Fibroblast of lung (primary cell): ENCODE data around the gene MS4A3. TPM values are rescaled to one million over a fixed set of nuclear protein-coding genes. Genes with fewer than 3 reads are reported as not detected.
"Not testable (repeated sequence)": the region's sequence is repeated elsewhere in the genome, so short reads cannot be mapped to it uniquely, and the experiment has no call there.

Experiments
- DNase-seq, 2 donors: peaks; one replicate each; pipeline versions ENCODE4 v3.0.0 to v3.0.0-alpha.2; 2010; ENCODE audit warnings: low read depth in 2 of 2
- H2AFZ ChIP-seq: 2 replicates; pipeline ENCODE4 v1.5.1; 2012; ENCODE audit warnings: low read length, control low read depth, inconsistent platforms
- H3K27ac ChIP-seq: 2 replicates; pipeline ENCODE4 v1.5.1; 2011; ENCODE audit warnings: low read length, control low read depth; ENCODE audit not compliant: insufficient read depth
- H3K27me3 ChIP-seq: 2 replicates; pipeline ENCODE4 v1.5.1; 2011; ENCODE audit warnings: mild to moderate bottlenecking, low read length; ENCODE audit not compliant: control insufficient read depth, insufficient read depth
- H3K36me3 ChIP-seq: 2 replicates; pipeline ENCODE4 v1.5.1; 2011; ENCODE audit warnings: low read length; ENCODE audit not compliant: control insufficient read depth, insufficient read depth
- H3K4me1 ChIP-seq: 2 replicates; pipeline ENCODE4 v1.5.1; 2011; ENCODE audit warnings: low read length; ENCODE audit not compliant: control insufficient read depth, insufficient read depth; ENCODE audit errors: extremely low read depth
- H3K4me2 ChIP-seq: 2 replicates; pipeline ENCODE4 v1.5.1; 2011; ENCODE audit warnings: low read length, control low read depth; ENCODE audit not compliant: insufficient read depth; ENCODE audit errors: extremely low read depth
- H3K4me3 ChIP-seq, 4 experiments: fragments of 200-600 bp in 1 of 4; sonication (generic) in 1 of 4; replicated peaks in 1 of 4; 2 replicates each; pipeline ENCODE4 v1.5.1; 2011 to 2016; ENCODE audit warnings: low read length in 4 of 4, low read depth in 3 of 4, mild to moderate bottlenecking in 3 of 4, control low read depth in 2 of 4, inconsistent platforms in 1 of 4, mixed read lengths in 1 of 4; ENCODE audit not compliant: insufficient read depth in 1 of 4; ENCODE audit errors: control extremely low read depth in 1 of 4
- H3K79me2 ChIP-seq: 2 replicates; pipeline ENCODE4 v1.5.1; 2012; ENCODE audit warnings: mild to moderate bottlenecking, low read length, inconsistent platforms; ENCODE audit not compliant: control insufficient read depth, insufficient read depth
- H3K9ac ChIP-seq: 2 replicates; pipeline ENCODE4 v1.5.1; 2011; ENCODE audit warnings: mild to moderate bottlenecking, low read length, control low read depth; ENCODE audit not compliant: insufficient read depth
- H3K9me3 ChIP-seq: 2 replicates; pipeline ENCODE4 v1.5.1; 2012; ENCODE audit warnings: low read depth, low read length; ENCODE audit not compliant: control insufficient read depth, insufficient read depth
- H4K20me1 ChIP-seq: 2 replicates; pipeline ENCODE4 v1.5.1; 2011; ENCODE audit warnings: low read length; ENCODE audit not compliant: control insufficient read depth, insufficient read depth; ENCODE audit errors: extremely low read depth
- CTCF ChIP-seq, 2 donors: IDR thresholded peaks in 1 of 2; conservative IDR thresholded peaks in 1 of 2; 1 replicate in 1 of 2; 2 replicates in 1 of 2; pipeline ENCODE4 v1.5.1; 2011 to 2012; ENCODE audit warnings: low read length in 2 of 2, control low read depth in 1 of 2, inconsistent platforms in 1 of 2, low read depth in 1 of 2, mild to moderate bottlenecking in 1 of 2
- EZH2 ChIP-seq: IDR thresholded peaks from 2 replicates; pipeline ENCODE4 v1.5.1; 2012; ENCODE audit warnings: low read length, control low read depth, mild to moderate bottlenecking; ENCODE audit errors: missing control alignments
- polyA plus RNA-seq, 2 donors: library from polyadenylated mRNA; depleted of rRNA in 1 of 2; stranded (reverse) in 1 of 2; unstranded in 1 of 2; fragments of >200 nt; gene quantifications; 2 replicates each; pipeline ENCODE4 v1.2.1, GENCODE V29; 2011 to 2012; ENCODE audit warnings: missing spikeins in 1 of 2
- total RNA-seq: library from RNA; depleted of rRNA; stranded (reverse); fragments of >200 nt; gene quantifications from 2 replicates; pipeline ENCODE4 v1.2.1, GENCODE V29; 2014

MS4A3 gene
- total and polyA plus RNA-seq, 2 donors (not counting 1 experiment from before 2014, with no cell fraction given) = not detected

- Histone ChIP-seq H3K27me3 (no peaks in the 10 kb centered on the region), H3K36me3 (no peaks in the 10 kb centered on the region), H3K9me3 (no peaks in the 10 kb centered on the region), H3K4me2 (no peak overlapping the region), H3K27ac (no peak overlapping the region), H3K4me1 (no peaks in the 10 kb centered on the region), H3K79me2 (no peaks in the 10 kb centered on the region), H3K9ac (no peak overlapping the region), H3K4me3 (no peak overlapping the region), H2AFZ (no peak overlapping the region), H4K20me1 (no peaks in the 10 kb centered on the region)
- TF ChIP-seq EZH2 = no peak
- no peak for TF ChIP-seq CTCF (conservative IDR thresholded peaks at IDR 0.05 in 1 of 2, IDR thresholded peaks at IDR 0.05 in 1 of 2; ENCODE audit: low read depth in 1 of 2, low read length in 2 of 2)
- no peak for DNase-seq
Observed at GRCh38 chr11:60097189-60097588, 40.7 kb downstream of the MS4A3 start.

GRCh38 chr11:60098508-60098907 lies 42.0 kb downstream of the MS4A3 start:
- H3K4me2 ChIP-seq = no peak overlapping the region
- no peaks in the 10 kb centered on the region for H3K4me1 ChIP-seq
- H3K9ac ChIP-seq = no peak overlapping the region
- H3K4me3 ChIP-seq = no peak overlapping the region
- H3K79me2 ChIP-seq = no peaks in the 10 kb centered on the region
- H3K9me3 ChIP-seq = no peaks in the 10 kb centered on the region
- H2AFZ ChIP-seq = no peak overlapping the region
- no peak overlapping the region for H3K27ac ChIP-seq
- no peak for DNase-seq
- no peaks in the 10 kb centered on the region for H3K36me3 ChIP-seq
- H4K20me1 ChIP-seq = no peaks in the 10 kb centered on the region
- TF ChIP-seq CTCF (conservative IDR thresholded peaks at IDR 0.05 in 1 of 2, IDR thresholded peaks at IDR 0.05 in 1 of 2; ENCODE audit: low read depth in 1 of 2, low read length in 2 of 2) = no peak
- TF ChIP-seq EZH2 = no peak
- H3K27me3 ChIP-seq = no peaks in the 10 kb centered on the region

GRCh38 chr11:60100516-60100915 lies 44.1 kb downstream of the MS4A3 start:
- Histone ChIP-seq H3K27me3 (no peaks in the 10 kb centered on the region), H3K9ac (no peak overlapping the region), H4K20me1 (no peaks in the 10 kb centered on the region), H3K4me2 (no peak overlapping the region), H3K79me2 (no peaks in the 10 kb centered on the region), H3K36me3 (no peaks in the 10 kb centered on the region), H3K4me1 (no peaks in the 10 kb centered on the region), H3K4me3 (no peak overlapping the region), H3K27ac (no peak overlapping the region), H2AFZ (no peak overlapping the region), H3K9me3 (no peaks in the 10 kb centered on the region)
- DNase-seq = no peak
- TF ChIP-seq EZH2 = no peak
- no peak for TF ChIP-seq CTCF (conservative IDR thresholded peaks at IDR 0.05 in 1 of 2, IDR thresholded peaks at IDR 0.05 in 1 of 2; ENCODE audit: low read depth in 1 of 2, low read length in 2 of 2)

- H3K4me3 ChIP-seq, H3K9me3 ChIP-seq, H3K27ac ChIP-seq, H2AFZ ChIP-seq, H3K4me1 ChIP-seq, H4K20me1 ChIP-seq, H3K79me2 ChIP-seq, DNase-seq, H3K27me3 ChIP-seq, H3K9ac ChIP-seq, H3K36me3 ChIP-seq, H3K4me2 ChIP-seq: not testable (repeated sequence)
Observed at GRCh38 chr11:60101368-60101767, 44.9 kb downstream of the MS4A3 start.

- H3K27ac ChIP-seq, DNase-seq, H3K4me3 ChIP-seq, H4K20me1 ChIP-seq, H3K36me3 ChIP-seq, H3K27me3 ChIP-seq, H3K4me1 ChIP-seq, H3K4me2 ChIP-seq, H3K79me2 ChIP-seq, H3K9ac ChIP-seq, H2AFZ ChIP-seq, H3K9me3 ChIP-seq: not testable (repeated sequence)
Observed at GRCh38 chr11:60104471-60105115, 48.1 kb downstream of the MS4A3 start.
